GM19372 (cell line): ENCODE data around the gene ADAMTSL2.

ENCODE experiments used
- ATAC-seq: cut with Tn5 transposase; IDR thresholded peaks from one replicate; pipeline ENCODE4 v1.9.1; 2021; ENCODE audit warnings: mild to moderate bottlenecking, low read depth, moderate library complexity; ENCODE audit not compliant: unreplicated experiment

ADAMTSL2 gene

GRCh38 chr9:133499132-133499891, 35.2 kb upstream of the ADAMTSL2 start:
- ATAC-seq, result no peak

DNA sequence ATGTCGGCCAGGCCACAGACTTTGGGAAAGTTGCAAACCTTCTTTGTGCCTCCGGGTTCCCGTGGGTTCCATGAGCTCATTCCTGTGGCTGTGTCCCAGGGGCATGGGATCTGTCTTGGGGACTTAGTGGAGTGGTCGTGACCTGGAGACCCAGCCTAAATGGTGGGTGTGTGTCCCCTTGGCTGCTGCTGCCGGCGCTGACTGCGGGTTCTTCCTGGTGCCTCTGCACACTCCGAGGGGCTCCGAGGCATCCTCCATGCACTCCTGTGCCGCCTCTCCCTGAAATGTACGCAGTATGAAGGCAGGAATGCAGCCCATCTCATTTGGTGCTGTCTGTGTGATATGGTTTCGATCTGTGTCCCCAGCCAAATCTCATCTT, 34.6 kb upstream of the ADAMTSL2 start:
- no peak for ATAC-seq

GRCh38 chr9:133502112-133502511, 32.4 kb upstream of the ADAMTSL2 start:
- ATAC-seq, result no peak

DNA sequence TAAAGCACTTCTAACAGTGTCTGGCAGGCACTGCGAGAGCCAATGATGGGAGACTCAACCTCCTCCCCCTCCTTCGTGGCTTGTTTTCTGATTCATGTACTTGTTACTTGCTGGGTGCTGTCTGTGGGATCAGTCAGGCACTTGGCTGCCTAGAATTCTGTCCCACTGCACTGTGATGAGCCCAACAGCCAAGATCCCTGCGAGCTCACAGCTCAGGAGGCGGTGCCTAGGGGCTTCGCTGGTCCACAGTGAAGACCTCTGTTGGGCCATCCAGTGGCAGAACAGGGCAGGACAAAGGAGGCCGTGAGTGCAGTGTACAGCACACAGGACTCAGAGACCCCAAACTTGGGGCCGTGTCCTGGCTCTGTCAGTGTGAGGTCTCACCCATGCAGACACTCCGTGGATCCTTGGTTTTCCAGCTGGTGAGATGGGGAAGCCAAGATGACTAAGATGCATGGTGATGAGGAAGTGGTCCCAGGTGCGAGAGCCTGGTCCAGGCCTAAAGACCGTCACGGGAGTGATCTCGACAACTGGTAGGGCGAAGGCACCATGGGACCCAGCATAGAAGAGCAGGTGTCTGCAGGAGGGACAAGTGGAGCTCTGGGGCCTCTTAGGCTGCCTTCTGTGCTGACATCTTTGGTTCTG, 29.2 kb upstream of the ADAMTSL2 start:
- no peak for ATAC-seq

GRCh38 chr9:133505901-133506652, 28.4 kb upstream of the ADAMTSL2 start:
- ATAC-seq, result no peak

DNA sequence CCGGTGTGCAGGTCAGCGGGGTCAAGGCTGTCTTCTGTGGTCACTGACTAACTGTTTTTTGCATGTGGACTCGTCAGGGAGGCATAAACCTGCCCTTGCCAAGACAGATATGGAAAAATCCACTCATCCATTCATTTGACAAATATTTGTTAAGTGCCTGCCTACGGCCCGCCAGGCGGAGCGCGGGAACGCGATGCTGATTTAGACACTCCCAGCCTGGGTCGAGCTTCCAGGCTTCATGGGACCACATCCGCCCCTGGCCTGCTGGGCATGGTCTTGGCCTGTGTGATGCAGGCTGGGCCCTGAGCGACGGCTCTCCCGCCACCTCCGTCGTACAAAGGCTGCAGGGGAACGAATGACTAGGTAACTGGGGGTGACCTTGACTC, 27.9 kb upstream of the ADAMTSL2 start:
- ATAC-seq, result no peak

- ATAC-seq, result no peak
Observed at GRCh38 chr9:133507246-133507965, 27.1 kb upstream of the ADAMTSL2 start.

DNA sequence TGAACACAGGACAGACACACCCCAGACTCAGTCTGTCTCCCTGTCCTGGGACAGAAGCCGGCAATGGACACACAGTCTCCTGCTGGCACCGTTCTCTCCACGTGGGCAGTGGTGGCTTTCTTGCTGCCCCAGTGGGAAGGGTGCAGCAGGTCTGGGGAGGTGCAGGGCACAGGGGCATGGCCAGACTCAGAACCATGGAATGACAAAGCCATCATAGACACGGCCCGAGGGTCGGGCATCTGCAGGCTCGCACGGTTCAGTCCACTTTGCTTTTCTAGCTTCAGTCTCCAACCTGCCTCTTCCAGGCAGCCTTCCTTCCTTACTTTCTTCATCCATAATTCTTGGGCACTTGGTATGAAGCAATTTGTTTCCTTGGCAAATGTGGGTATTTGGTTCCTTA, 26.5 kb upstream of the ADAMTSL2 start:
- no peak for ATAC-seq

DNA sequence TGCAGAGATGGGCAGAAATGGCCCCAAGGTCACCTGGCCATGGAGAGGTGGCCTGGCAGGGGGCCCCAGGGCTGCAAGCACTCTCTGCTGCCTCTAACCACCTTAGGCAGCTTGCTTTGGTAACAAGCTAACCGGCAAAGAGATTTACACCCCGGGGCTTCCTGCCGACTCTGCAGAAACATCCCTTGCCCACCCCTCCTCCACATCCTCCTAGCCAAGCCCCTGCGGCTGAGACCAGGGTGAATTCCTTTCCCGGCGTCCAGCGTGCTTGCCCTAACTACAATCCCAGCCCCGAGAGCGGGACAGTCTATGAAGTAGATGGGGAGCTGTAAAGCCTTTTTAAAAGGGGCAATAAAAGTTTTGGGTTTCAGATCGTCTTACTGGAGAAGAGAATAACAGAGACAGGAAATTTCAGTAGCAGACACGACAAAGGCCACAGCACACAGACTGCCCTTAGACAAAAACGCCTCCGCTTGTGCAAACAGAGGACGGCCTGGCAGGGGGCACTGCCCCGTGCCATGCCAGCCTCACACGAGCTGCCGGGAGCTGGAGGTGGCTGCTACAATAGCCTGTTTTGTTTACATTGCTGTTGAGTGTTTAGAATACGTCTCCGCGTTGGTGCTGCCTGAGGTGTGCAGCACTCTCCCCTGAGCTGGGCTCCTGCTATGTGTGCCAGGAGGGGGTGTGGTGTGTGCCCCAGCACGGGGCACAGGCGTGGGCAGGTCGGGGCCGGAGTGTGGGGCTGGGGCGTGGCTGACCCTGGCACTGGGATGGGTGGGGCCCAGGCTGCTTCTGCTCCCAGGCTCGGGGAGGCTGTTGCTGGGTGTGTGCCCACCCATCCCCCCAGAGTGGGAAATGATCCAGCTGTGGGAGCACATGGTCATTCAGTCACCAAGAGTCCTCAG, 25.1 kb upstream of the ADAMTSL2 start:
- ATAC-seq, result no peak

- ATAC-seq, result no peak
Observed at GRCh38 chr9:133510926-133511505, 23.5 kb upstream of the ADAMTSL2 start.

DNA sequence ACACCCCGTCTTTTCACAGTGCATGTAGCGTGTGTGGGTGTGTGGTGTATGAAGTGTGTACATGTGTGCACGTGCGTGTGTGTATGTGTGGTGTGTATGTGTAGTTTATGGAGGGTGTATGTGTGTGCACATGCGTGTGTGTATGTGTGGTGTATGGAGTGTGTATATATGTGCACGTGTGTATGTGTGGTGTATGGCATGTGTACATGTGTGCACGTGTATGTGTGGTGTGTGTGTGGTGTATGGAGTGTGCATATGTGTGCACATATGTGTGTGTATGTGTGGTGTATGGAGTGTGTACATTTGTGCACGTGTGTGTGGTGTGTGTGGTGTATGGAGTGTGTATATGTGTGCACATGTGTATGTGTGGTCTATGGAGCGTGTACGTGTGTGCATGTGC, 22.9 kb upstream of the ADAMTSL2 start:
- no peak for ATAC-seq

GRCh38 chr9:133512253-133513213, 22.0 kb upstream of the ADAMTSL2 start:
- ATAC-seq, result no peak

GRCh38 chr9:133513214-133514100, 21.0 kb upstream of the ADAMTSL2 start:
- no peak for ATAC-seq

- no peak for ATAC-seq
Observed at GRCh38 chr9:133514460-133515239, 19.9 kb upstream of the ADAMTSL2 start.

- no peak for ATAC-seq
Observed at GRCh38 chr9:133515240-133515610, 19.3 kb upstream of the ADAMTSL2 start.

GRCh38 chr9:133515615-133516255, 18.8 kb upstream of the ADAMTSL2 start:
- no peak for ATAC-seq
